ENCODE measurements around the gene PHYKPL. TPM values are rescaled to one million over a fixed set of nuclear protein-coding genes. Genes with fewer than 3 reads are reported as not detected.
A peak's percentile ranks its signal among the peaks of the same experiment; 100 is the strongest.

The PHYKPL gene
- total RNA-seq, 1 experiment from 2014 or later: 48.8 TPM

- Histone ChIP-seq H2BK12ac (ENCODE audit: insufficient read length, low read depth, low read length) (no peak overlapping the region), H4K91ac (ENCODE audit: insufficient read length, low read depth, low read length) (no peak overlapping the region), H3K18ac (ENCODE audit: insufficient read length, low read depth, low read length) (no peak overlapping the region), H3K27me3 (ENCODE audit: insufficient read depth, low read length) (no peaks in the 10 kb centered on the region), H3K79me2 (ENCODE audit: insufficient read depth, low read length) (no peaks in the 10 kb centered on the region), H3K27ac (ENCODE audit: insufficient read length, low read depth, low read length) (no peak overlapping the region), H2BK5ac (ENCODE audit: insufficient read length, low read length) (no peak overlapping the region), H2BK120ac (ENCODE audit: low read depth, low read length, poor library complexity, severe bottlenecking) (no peak overlapping the region), H2AFZ (ENCODE audit: low read length) (no peak overlapping the region), H3K9me3 (ENCODE audit: control insufficient read depth, low read depth, low read length) (no peaks in the 10 kb centered on the region), H4K5ac (ENCODE audit: insufficient read length, low read depth, low read length) (no peak overlapping the region), H2AK5ac (ENCODE audit: insufficient read length, low read length) (no peak overlapping the region), H4K8ac (replicated peaks; ENCODE audit: insufficient read length, low read depth, low read length) (no peak overlapping the region), H3K9ac (ENCODE audit: extremely low read depth, insufficient read length, low read length) (no peak overlapping the region), H3K79me1 (ENCODE audit: insufficient read depth, low read depth, low read length, poor library complexity, severe bottlenecking) (no peaks in the 10 kb centered on the region), H3K56ac (ENCODE audit: insufficient read length, low read depth, low read length) (no peak overlapping the region), H3K4ac (ENCODE audit: low read depth, low read length) (no peak overlapping the region), H4K20me1 (ENCODE audit: control insufficient read depth, insufficient read depth, insufficient read length) (no peaks in the 10 kb centered on the region), H2BK20ac (ENCODE audit: low read depth, low read length, poor library complexity, severe bottlenecking) (no peak overlapping the region), H3K23ac (ENCODE audit: insufficient read length, low read depth, low read length) (no peak overlapping the region), H2BK15ac (ENCODE audit: low read depth, low read length) (no peak overlapping the region), H3K23me2 (ENCODE audit: insufficient read length, low read depth, low read length, poor library complexity, severe bottlenecking) (no peaks in the 10 kb centered on the region), H3K4me2 (ENCODE audit: insufficient read depth, insufficient read length, low read length) (no peak overlapping the region), H3K4me1 (ENCODE audit: insufficient read depth, low read length) (no peaks in the 10 kb centered on the region), H3T11ph (ENCODE audit: low read length) (no peak overlapping the region), H3K14ac (ENCODE audit: insufficient read depth, low read length) (no peak overlapping the region)
- peak overlapping the region in 1 of 3 experiments; percentile 56; a peak in 2 of 7 replicates for H3K27ac Mint-ChIP-seq
- H3K9me3 Mint-ChIP-seq: no peaks in the 10 kb centered on the region
- DNase-seq: no peak
- no CpG with 5 or more reads among the region's 5 CpGs for whole genome bisulfite sequencing (ENCODE audit: extremely low coverage, insufficient read length, low lambda C conversion rate)
- H3K4me1 Mint-ChIP-seq: peaks cover 13 to 16% of the 10 kb centered on the region in 2 experiments
- H3K36me3 Mint-ChIP-seq (ENCODE audit: insufficient read depth in 1 of 3, low read depth in 3 of 3): peaks cover 34 to 94% (median 84%) of the 10 kb centered on the region in 3 experiments; a peak in 6 of 7 replicates
- no peak overlapping the region for H3K4me3 Mint-ChIP-seq
- H3K27me3 Mint-ChIP-seq (ENCODE audit: low read depth): peaks cover 5% of the 10 kb centered on the region; the same call in 1 of the 2 replicates
- no peak for TF ChIP-seq CTCF (conservative IDR thresholded peaks at IDR 0.05)
These were observed 16.5 kb downstream of the PHYKPL start for GRCh38 chr5:178216088-178216534.
